ENCODE measurements around the gene CNIH2.
"Not testable (repeated sequence)": the region's sequence is repeated elsewhere in the genome, so short reads cannot be mapped to it uniquely, and the experiment has no call there.

Gene CNIH2

GRCh38 chr11:66292543-66293332 is 14.8 kb downstream of the CNIH2 start:
- no peak for DNase-seq

- DNase-seq, result no peak
Observed at GRCh38 chr11:66293352-66293751, 15.4 kb downstream of the CNIH2 start.

GRCh38 chr11:66293777-66294625 is 16.0 kb downstream of the CNIH2 start:
- DNase-seq, result no peak

- no peak for DNase-seq
Observed at GRCh38 chr11:66294626-66295620, 16.9 kb downstream of the CNIH2 start.

- DNase-seq, result no peak
Observed at GRCh38 chr11:66297610-66298009, 19.6 kb downstream of the CNIH2 start.

GRCh38 chr11:66299186-66299585 is 21.2 kb downstream of the CNIH2 start:
- no peak for DNase-seq

GRCh38 chr11:66302656-66303055 is 24.7 kb downstream of the CNIH2 start:
- DNase-seq, result no peak

GRCh38 chr11:66309475-66309874 is 31.5 kb downstream of the CNIH2 start:
- no peak for DNase-seq

GRCh38 chr11:66310324-66310723 is 32.3 kb downstream of the CNIH2 start:
- no peak for DNase-seq

- not testable (repeated sequence) for DNase-seq
Observed at GRCh38 chr11:66310803-66311440, 32.9 kb downstream of the CNIH2 start.

GRCh38 chr11:66311470-66311964 is 33.5 kb downstream of the CNIH2 start:
- no peak for DNase-seq

GRCh38 chr11:66311965-66312548 is 34.1 kb downstream of the CNIH2 start:
- peak; percentile 82 for DNase-seq

GRCh38 chr11:66312549-66313320 is 34.8 kb downstream of the CNIH2 start:
- DNase-seq, result peak; percentile 92

GRCh38 chr11:66313321-66314185 is 35.6 kb downstream of the CNIH2 start:
- DNase-seq, result no peak

GRCh38 chr11:66314186-66314501 is 36.2 kb downstream of the CNIH2 start:
- DNase-seq, result no peak

- DNase-seq, result no peak
Observed at GRCh38 chr11:66314561-66315497, 36.9 kb downstream of the CNIH2 start.

GRCh38 chr11:66315498-66315885 is 37.5 kb downstream of the CNIH2 start:
- no peak for DNase-seq

GRCh38 chr11:66315921-66316811 is 38.2 kb downstream of the CNIH2 start:
- DNase-seq, result no peak

Measured in DMS 273 treated with DMSO at 0.1 percent for 48 hours (cell line).